B cell (primary cell): ENCODE data around the gene PARVG. TPM values are rescaled to one million over a fixed set of nuclear protein-coding genes. Genes with fewer than 3 reads are reported as not detected.

Experiments used
- ATAC-seq: fragments of 200-7000 bp; cut with Tn5 transposase; one replicate; pipeline ENCODE4 v1.10.0; 2021; ENCODE audit warnings: low read depth, mild to moderate bottlenecking, moderate number of reproducible peaks, moderate library complexity
- CTCF ChIA-PET: fragments of 350-600 bp; sonication (Branson Sonifier 250); formaldehyde crosslinking; loops from one replicate; lab custom pipeline; 2021; ENCODE audit warnings: antibody characterized with exemption, inconsistent platforms; lab: Charles Lee
- POLR2A ChIA-PET: fragments of 350-600 bp; sonication (Branson Sonifier 250); formaldehyde crosslinking; loops from one replicate; lab custom pipeline; 2021; ENCODE audit warnings: antibody characterized with exemption; lab: Charles Lee
- DNase-seq: peaks from one replicate; pipeline ENCODE4 v3.0.0; 2013
- H2AFZ ChIP-seq: 2 replicates; pipeline ENCODE4 v1.6.1; 2012; ENCODE audit warnings: mild to moderate bottlenecking, low read depth, low read length; ENCODE audit not compliant: insufficient read depth, poor library complexity, severe bottlenecking
- H3K27ac ChIP-seq, 2 donors: 1 replicate in 1 of 2; 2 replicates in 1 of 2; pipeline ENCODE4 v1.5.1; 2012 to 2013; ENCODE audit warnings: low read length in 2 of 2, mild to moderate bottlenecking in 2 of 2, moderate library complexity in 1 of 2
- H3K27me3 ChIP-seq, 4 experiments: fragments of 200-600 bp in 1 of 4; sonication (generic) in 1 of 4; replicated peaks in 1 of 4; 1 replicate in 2 of 4; 2 replicates in 2 of 4; pipeline versions ENCODE4 v1.6.1 to v1.7.0; 2013 to 2016; ENCODE audit warnings: low read length in 3 of 4, mild to moderate bottlenecking in 2 of 4, mixed read lengths in 1 of 4, moderate library complexity in 1 of 4; ENCODE audit not compliant: insufficient read depth in 4 of 4, control insufficient read depth in 3 of 4; ENCODE audit errors: control extremely low read depth in 1 of 4
- H3K36me3 ChIP-seq, 2 experiments: replicated peaks in 1 of 2; 1 replicate in 1 of 2; 2 replicates in 1 of 2; pipeline versions ENCODE4 v1.6.1 to v1.7.1; 2013; ENCODE audit warnings: low read length in 1 of 2; ENCODE audit not compliant: insufficient read depth in 2 of 2, control insufficient read depth in 1 of 2; ENCODE audit errors: control extremely low read depth in 1 of 2, extremely low read depth in 1 of 2
- H3K4me1 ChIP-seq, 2 donors: fragments of 200-600 bp in 1 of 2; sonication (generic) in 1 of 2; 1 replicate in 1 of 2; 2 replicates in 1 of 2; pipeline versions ENCODE4 v1.5.1 to v1.6.1; 2013 to 2017; ENCODE audit warnings: low read length in 2 of 2; ENCODE audit not compliant: control insufficient read depth in 2 of 2, insufficient read depth in 2 of 2
- H3K4me2 ChIP-seq: replicated peaks from 2 replicates; pipeline ENCODE3; 2012; ENCODE audit warnings: mild to moderate bottlenecking, low read depth, low read length; ENCODE audit not compliant: poor library complexity, severe bottlenecking
- H3K4me3 ChIP-seq, 5 experiments: fragments of 200-600 bp in 1 of 5; sonication (generic) in 1 of 5; 1 replicate in 3 of 5; 2 replicates in 2 of 5; pipeline versions ENCODE4 v1.5.1 to v1.7.0; 2011 to 2016; ENCODE audit warnings: low read length in 4 of 5, mild to moderate bottlenecking in 4 of 5, low read depth in 2 of 5, control low read depth in 1 of 5, moderate library complexity in 1 of 5; ENCODE audit not compliant: insufficient read depth in 1 of 5; ENCODE audit errors: control extremely low read depth in 1 of 5, extremely low read depth in 1 of 5
- H3K79me2 ChIP-seq: fragments of 200-600 bp; sonication (generic); one replicate; pipeline ENCODE4 v1.6.0; 2016; ENCODE audit warnings: low read length; ENCODE audit not compliant: control insufficient read depth, insufficient read depth
- H3K9ac ChIP-seq: fragments of 200-600 bp; sonication (generic); 2 replicates; pipeline ENCODE4 v1.6.1; 2017; ENCODE audit warnings: mild to moderate bottlenecking, low read length, moderate library complexity
- H3K9me3 ChIP-seq, 3 donors: one replicate each; pipeline versions ENCODE4 v1.6.1 to v1.7.1; 2013; ENCODE audit warnings: low read length in 2 of 3; ENCODE audit not compliant: control insufficient read depth in 2 of 3, insufficient read depth in 1 of 3; ENCODE audit errors: control extremely low read depth in 1 of 3
- H4K20me1 ChIP-seq: 2 replicates; pipeline ENCODE4 v1.6.0; 2012; ENCODE audit warnings: mild to moderate bottlenecking, low read length; ENCODE audit not compliant: insufficient read depth, control insufficient read depth, poor library complexity, severe bottlenecking
- H3K27ac Mint-ChIP-seq: one replicate; pipeline ENCODE4 v1.8.0; 2021; ENCODE audit warnings: mixed read lengths
- H3K27me3 Mint-ChIP-seq: one replicate; pipeline ENCODE4 v1.8.0; 2021; ENCODE audit warnings: mixed read lengths
- H3K4me1 Mint-ChIP-seq: one replicate; pipeline ENCODE4 v1.8.0; 2021; ENCODE audit warnings: mixed read lengths
- H3K4me3 Mint-ChIP-seq: one replicate; pipeline ENCODE4 v1.8.0; 2021; ENCODE audit warnings: mixed read lengths
- H3K9me3 Mint-ChIP-seq: one replicate; pipeline ENCODE4 v1.8.0; 2022; ENCODE audit warnings: mixed read lengths; ENCODE audit not compliant: insufficient read depth
- EZH2 ChIP-seq: IDR thresholded peaks from 2 replicates; pipeline ENCODE4 v1.6.1; 2012; ENCODE audit warnings: borderline replicate concordance, low read depth, mild to moderate bottlenecking, moderate library complexity, low read length; ENCODE audit not compliant: insufficient read depth, poor library complexity, severe bottlenecking
- WGBS: methylation state at CpG from one replicate; pipeline ENCODE4 v1.1.5; 2013; ENCODE audit warnings: missing lambda C conversion rate; ENCODE audit not compliant: insufficient coverage; 5-methylcytosine and 5-hydroxymethylcytosine counted together
- intact Hi-C: fragments of 100-400 bp; cut with micrococcal nuclease; formaldehyde crosslinking; loops from one replicate; pipeline ENCODE4 v1.10.0; 2022
- polyA plus RNA-seq: library from polyadenylated mRNA; depleted of rRNA; stranded (reverse); fragments of >200 nt; gene quantifications from 2 replicates; pipeline ENCODE4 v1.2.3, GENCODE V29; 2012
- total RNA-seq, 2 donors: library from RNA; stranded (reverse); fragments of 120-200 nt in 1 of 2; gene quantifications; 1 replicate in 1 of 2; 2 replicates in 1 of 2; pipeline versions ENCODE4 v1.2.3 to v1.2.4, GENCODE V29; 2013 to 2022
- TF ChIP-seq, protein P1 (sequence below): fragments of 200-600 bp; IDR thresholded peaks from one replicate; pipeline ENCODE4 v1.8.0; 2022; ENCODE audit warnings: antibody characterized with exemption, mild to moderate bottlenecking

PARVG gene
- total and polyA plus RNA-seq, 2 donors (not counting 1 experiment from before 2014, with no cell fraction given): 247 to 698 TPM

- Mint-ChIP-seq H3K9me3 (no peaks in the 10 kb centered on the region), H3K27ac (peak overlapping the region; percentile 68), H3K27me3 (no peaks in the 10 kb centered on the region), H3K4me3 (peak overlapping the region; percentile 94), H3K4me1 (peaks cover 47% of the 10 kb centered on the region)
- Histone ChIP-seq H3K4me2 (peak overlapping the region; percentile 93), H3K4me1 (peaks cover 23 to 49% of the 10 kb centered on the region in 2 donors), H4K20me1 (peaks cover 21% of the 10 kb centered on the region), H3K27me3 (no peaks in the 10 kb centered on the region), H3K79me2 (peaks cover 81% of the 10 kb centered on the region), H3K27ac (no peak overlapping the region), H3K9me3 (no peaks in the 10 kb centered on the region), H3K36me3 (peaks cover 0 to 43% of the 10 kb centered on the region in 2 experiments), H2AFZ (no peak overlapping the region), H3K4me3 (no peak overlapping the region), H3K9ac (no peak overlapping the region)
- no peak for DNase-seq
- intact Hi-C loops: loop anchor here (5.0 kb wide), 3 partner anchors 227 to 372 kb away; partner anchors contain the start of genes EFCAB6, RTL6 and SAMM50
- ATAC-seq: no peak
- CTCF ChIA-PET: no interaction called here
- WGBS: 90% methylated on average over 1 of the region's 4 CpGs
- POLR2A ChIA-PET: no interaction called here
- TF ChIP-seq, protein P1, sequence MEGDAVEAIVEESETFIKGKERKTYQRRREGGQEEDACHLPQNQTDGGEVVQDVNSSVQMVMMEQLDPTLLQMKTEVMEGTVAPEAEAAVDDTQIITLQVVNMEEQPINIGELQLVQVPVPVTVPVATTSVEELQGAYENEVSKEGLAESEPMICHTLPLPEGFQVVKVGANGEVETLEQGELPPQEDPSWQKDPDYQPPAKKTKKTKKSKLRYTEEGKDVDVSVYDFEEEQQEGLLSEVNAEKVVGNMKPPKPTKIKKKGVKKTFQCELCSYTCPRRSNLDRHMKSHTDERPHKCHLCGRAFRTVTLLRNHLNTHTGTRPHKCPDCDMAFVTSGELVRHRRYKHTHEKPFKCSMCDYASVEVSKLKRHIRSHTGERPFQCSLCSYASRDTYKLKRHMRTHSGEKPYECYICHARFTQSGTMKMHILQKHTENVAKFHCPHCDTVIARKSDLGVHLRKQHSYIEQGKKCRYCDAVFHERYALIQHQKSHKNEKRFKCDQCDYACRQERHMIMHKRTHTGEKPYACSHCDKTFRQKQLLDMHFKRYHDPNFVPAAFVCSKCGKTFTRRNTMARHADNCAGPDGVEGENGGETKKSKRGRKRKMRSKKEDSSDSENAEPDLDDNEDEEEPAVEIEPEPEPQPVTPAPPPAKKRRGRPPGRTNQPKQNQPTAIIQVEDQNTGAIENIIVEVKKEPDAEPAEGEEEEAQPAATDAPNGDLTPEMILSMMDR: no peak
These were observed 3.3 kb downstream of the PARVG start for GRCh38 chr22:44184006-44184405.

DNA sequence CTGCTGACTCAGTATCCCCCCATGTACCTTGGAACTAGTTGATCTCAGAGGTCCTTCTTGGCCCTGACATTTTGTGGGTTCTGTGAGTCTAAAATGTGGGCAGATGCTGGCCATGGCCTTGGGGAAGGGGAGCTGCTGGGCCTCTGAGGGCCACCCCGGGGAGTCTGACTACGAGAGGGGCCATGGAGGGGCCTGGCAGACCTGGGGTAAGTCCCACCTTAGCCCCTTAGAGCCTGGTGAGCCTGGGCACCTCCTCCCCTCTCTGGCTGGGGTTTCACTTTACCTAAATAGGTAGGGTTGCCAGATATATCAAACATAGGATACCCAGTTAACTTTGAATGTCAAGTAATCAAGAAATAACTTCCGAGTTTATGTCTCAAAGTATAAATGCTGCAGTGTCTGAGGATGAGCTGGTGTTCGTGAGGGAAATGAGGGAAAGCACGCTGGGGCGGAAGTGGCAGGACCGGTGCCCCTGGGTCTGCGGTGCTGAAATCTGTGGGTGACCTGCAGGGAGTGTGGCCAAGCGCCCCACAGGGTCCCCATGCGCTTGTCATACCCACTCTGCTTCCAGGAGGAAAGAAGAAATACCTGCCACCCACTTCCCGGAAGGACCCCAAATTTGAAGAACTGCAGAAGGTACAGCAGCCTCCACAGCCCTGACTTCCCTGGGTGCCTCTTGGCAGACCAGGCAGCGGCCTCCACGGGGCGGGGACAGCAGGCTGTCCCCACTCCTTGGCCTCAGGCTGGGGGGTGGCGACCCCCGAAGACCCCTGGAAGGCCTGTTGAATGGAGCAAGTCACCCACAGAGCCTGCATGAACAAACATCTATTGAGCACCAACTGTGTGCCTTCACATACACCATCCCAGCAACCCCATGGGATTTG, 4.8 kb downstream of the PARVG start:
- Mint-ChIP-seq H3K27me3 (no peaks in the 10 kb centered on the region), H3K4me3 (no peak overlapping the region), H3K9me3 (no peaks in the 10 kb centered on the region), H3K27ac (peak overlapping the region; percentile 68), H3K4me1 (peaks cover 55% of the 10 kb centered on the region)
- peaks cover 0 to 43% of the 10 kb centered on the region in 2 experiments for H3K36me3 ChIP-seq
- H3K4me2 ChIP-seq: no peak overlapping the region
- peaks cover 78% of the 10 kb centered on the region for H3K79me2 ChIP-seq
- H3K4me1 ChIP-seq: peaks cover 23 to 54% of the 10 kb centered on the region in 2 donors
- ChIA-PET POLR2A (no interaction called here), CTCF (no interaction called here)
- H4K20me1 ChIP-seq: peaks cover 27% of the 10 kb centered on the region
- no peak overlapping the region for H3K9ac ChIP-seq
- no peak for DNase-seq
- no peaks in the 10 kb centered on the region for H3K9me3 ChIP-seq
- TF ChIP-seq, protein P1: no peak
- TF ChIP-seq EZH2: no peak
- ATAC-seq: no peak
- no peaks in the 10 kb centered on the region for H3K27me3 ChIP-seq
- H2AFZ ChIP-seq: no peak overlapping the region
- H3K4me3 ChIP-seq: no peak overlapping the region
- WGBS: 95% methylated on average over 15 of the region's 16 CpGs
- peak overlapping the region in 1 of 2 donors; percentile 43 for H3K27ac ChIP-seq
- intact Hi-C loops: no loop called here
